OCI-LY7 (cell line): ENCODE results near the gene SLX4IP. TPM values are rescaled to one million over a fixed set of nuclear protein-coding genes. Genes with fewer than 3 reads are reported as not detected.
"Not testable (repeated sequence)": the region's sequence is repeated elsewhere in the genome, so short reads cannot be mapped to it uniquely, and the experiment has no call there.

Source experiments
- BruUV-seq: library from RNA; stranded (reverse); fragments of 400-500 nt; replicated peaks from 2 replicates; lab custom pipeline; 2021; lab: Mats Ljungman, UMichigan
- CTCF ChIA-PET: fragments of 300-600 bp; sonication (Branson Sonifier 250); formaldehyde crosslinking; loops from one replicate; lab custom pipeline; 2022; ENCODE audit warnings: antibody characterized with exemption; ENCODE audit not compliant: unreplicated experiment; lab: Charles Lee
- POLR2A ChIA-PET: fragments of 300-600 bp; sonication (Branson Sonifier 250); formaldehyde crosslinking; loops from one replicate; lab custom pipeline; 2022; ENCODE audit warnings: antibody characterized with exemption; lab: Charles Lee
- DNase-seq: peaks from one replicate; pipeline ENCODE4 v3.0.0-alpha.2; 2015; ENCODE audit warnings: low spot score
- H2AFZ ChIP-seq: fragments of 200-600 bp; sonication (generic), shearing (Covaris generic); 2 replicates; pipeline ENCODE4 v1.6.1; 2014; ENCODE audit warnings: mild to moderate bottlenecking, antibody characterized with exemption, low read length, moderate library complexity
- H3K27ac ChIP-seq: fragments of 200-600 bp; sonication (generic); 2 replicates; pipeline ENCODE4 v1.5.1; 2014; ENCODE audit warnings: mixed run types, low read depth, mild to moderate bottlenecking, moderate library complexity, low read length, inconsistent platforms; ENCODE audit not compliant: poor library complexity, severe bottlenecking
- H3K36me3 ChIP-seq: fragments of 200-600 bp; sonication (generic); 2 replicates; pipeline ENCODE4 v1.6.1; 2014; ENCODE audit warnings: mild to moderate bottlenecking, antibody characterized with exemption, low read length, moderate library complexity, mixed read lengths; ENCODE audit not compliant: insufficient read depth
- H3K4me1 ChIP-seq: fragments of 200-600 bp; sonication (generic); 2 replicates; pipeline ENCODE4 v1.5.1; 2014; ENCODE audit warnings: mild to moderate bottlenecking, low read length; ENCODE audit not compliant: insufficient read depth, poor library complexity, severe bottlenecking
- H3K4me2 ChIP-seq: fragments of 200-600 bp; sonication (generic); 2 replicates; pipeline ENCODE4 v1.6.1; 2014; ENCODE audit warnings: mild to moderate bottlenecking, low read length
- H3K4me3 ChIP-seq: fragments of 200-600 bp; sonication (generic); 2 replicates; pipeline ENCODE4 v1.5.1; 2014; ENCODE audit warnings: mild to moderate bottlenecking, low read depth, low read length; ENCODE audit not compliant: poor library complexity, severe bottlenecking
- H3K79me2 ChIP-seq: fragments of 200-600 bp; sonication (generic); 2 replicates; pipeline ENCODE4 v1.6.1; 2016; ENCODE audit warnings: low read depth, mild to moderate bottlenecking, low read length, moderate library complexity, mixed read lengths; ENCODE audit not compliant: insufficient read depth
- H3K9me2 ChIP-seq: fragments of 200-600 bp; sonication (generic); 2 replicates; pipeline ENCODE4 v1.6.1; 2016; ENCODE audit warnings: mild to moderate bottlenecking, low read length, mixed read lengths; ENCODE audit not compliant: insufficient read depth
- H3K9me3 ChIP-seq: fragments of 200-600 bp; sonication (generic); 2 replicates; pipeline ENCODE4 v1.6.1; 2014; ENCODE audit warnings: mild to moderate bottlenecking, mixed run types, low read length, mixed read lengths
- H4K20me1 ChIP-seq: fragments of 200-600 bp; sonication (generic); 2 replicates; pipeline ENCODE4 v1.6.1; 2014; ENCODE audit warnings: mild to moderate bottlenecking, antibody characterized with exemption, low read length, moderate library complexity, mixed read lengths; ENCODE audit not compliant: insufficient read depth
- CTCF ChIP-seq: fragments of 200-600 bp; sonication (generic); conservative IDR thresholded peaks from 2 replicates; pipeline ENCODE4 v1.5.1; 2014; ENCODE audit warnings: mild to moderate bottlenecking, antibody characterized with exemption, low read length, moderate library complexity, mixed read lengths
- EZH2phosphoT487 ChIP-seq: fragments of 200-600 bp; sonication (generic); IDR thresholded peaks from 2 replicates; pipeline ENCODE4 v1.6.1; 2018; ENCODE audit warnings: low read depth, borderline replicate concordance, mild to moderate bottlenecking, mixed run types, antibody characterized with exemption, low read length, moderate library complexity, mixed read lengths
- intact Hi-C: fragments of 100-400 bp; cut with micrococcal nuclease; formaldehyde crosslinking; loops from one replicate; pipeline ENCODE4 v1.10.0; 2022; ENCODE audit not compliant: unreplicated experiment
- total RNA-seq, 2 experiments: library from RNA; depleted of rRNA in 1 of 2; stranded (reverse); fragments of >200 nt in 1 of 2; shearing (Covaris generic) in 1 of 2; gene quantifications; 2 replicates each; pipeline ENCODE4 v1.2.3, GENCODE V29; 2014 to 2022

The SLX4IP gene
- total RNA-seq, 2 experiments from 2014 or later = 4.1 to 9.2 TPM

- H2AFZ ChIP-seq = no peak overlapping the region
- H3K9me3 ChIP-seq = no peaks in the 10 kb centered on the region
- no peaks in the 10 kb centered on the region for H3K36me3 ChIP-seq
- H3K79me2 ChIP-seq = no peaks in the 10 kb centered on the region
- CTCF ChIA-PET = no interaction called here
- POLR2A ChIA-PET = no interaction called here
- intact Hi-C loops = no loop called here
- H3K27ac ChIP-seq = no peak overlapping the region
- no TSS peak for BruUV-seq
- no peaks in the 10 kb centered on the region for H3K9me2 ChIP-seq
- no peaks in the 10 kb centered on the region for H4K20me1 ChIP-seq
- no peak overlapping the region for H3K4me3 ChIP-seq
- no peaks in the 10 kb centered on the region for H3K4me1 ChIP-seq
- TF ChIP-seq CTCF = peak; percentile 65
- TF ChIP-seq EZH2phosphoT487 = no peak
- no peak overlapping the region for H3K4me2 ChIP-seq
- DNase-seq = no peak
Observed at GRCh38 chr20:10412591-10413408, 22.3 kb upstream of the SLX4IP start.

- no TSS peak for BruUV-seq
- H3K4me3 ChIP-seq = no peak overlapping the region
- no peaks in the 10 kb centered on the region for H3K4me1 ChIP-seq
- H3K27ac ChIP-seq = no peak overlapping the region
- DNase-seq = no peak
- POLR2A ChIA-PET = interaction anchor here (1.7 kb wide), 1 partner anchor 13 kb away, joined by 5 read pairs; no protein-coding TSS in a partner anchor
- TF ChIP-seq EZH2phosphoT487 = no peak
- TF ChIP-seq CTCF = no peak
- CTCF ChIA-PET = no interaction called here
- H3K4me2 ChIP-seq = no peak overlapping the region
- H2AFZ ChIP-seq = no peak overlapping the region
- H3K9me3 ChIP-seq = no peaks in the 10 kb centered on the region
- intact Hi-C loops = no loop called here
- no peaks in the 10 kb centered on the region for H4K20me1 ChIP-seq
- no peaks in the 10 kb centered on the region for H3K36me3 ChIP-seq
- H3K79me2 ChIP-seq = no peaks in the 10 kb centered on the region
- no peaks in the 10 kb centered on the region for H3K9me2 ChIP-seq
Observed at GRCh38 chr20:10415013-10415650, 20.0 kb upstream of the SLX4IP start.

- H3K9me2 ChIP-seq, H3K4me3 ChIP-seq, H3K27ac ChIP-seq, BruUV-seq, H4K20me1 ChIP-seq, POLR2A ChIA-PET, H3K4me2 ChIP-seq, DNase-seq, H3K36me3 ChIP-seq, intact Hi-C loops, H2AFZ ChIP-seq, H3K9me3 ChIP-seq, CTCF ChIA-PET, H3K4me1 ChIP-seq, H3K79me2 ChIP-seq: not testable (repeated sequence)
Observed at GRCh38 chr20:10417218-10417617, 17.9 kb upstream of the SLX4IP start.
